GM12872 (cell line): ENCODE data around the gene COX8A.

Experiments used
- TF ChIP-seq, protein P1 (sequence below): IDR thresholded peaks from 3 replicates; pipeline ENCODE4 v1.5.1; 2011; ENCODE audit warnings: low read depth, mild to moderate bottlenecking, low read length, moderate library complexity; ENCODE audit not compliant: insufficient read depth

The COX8A gene

DNA sequence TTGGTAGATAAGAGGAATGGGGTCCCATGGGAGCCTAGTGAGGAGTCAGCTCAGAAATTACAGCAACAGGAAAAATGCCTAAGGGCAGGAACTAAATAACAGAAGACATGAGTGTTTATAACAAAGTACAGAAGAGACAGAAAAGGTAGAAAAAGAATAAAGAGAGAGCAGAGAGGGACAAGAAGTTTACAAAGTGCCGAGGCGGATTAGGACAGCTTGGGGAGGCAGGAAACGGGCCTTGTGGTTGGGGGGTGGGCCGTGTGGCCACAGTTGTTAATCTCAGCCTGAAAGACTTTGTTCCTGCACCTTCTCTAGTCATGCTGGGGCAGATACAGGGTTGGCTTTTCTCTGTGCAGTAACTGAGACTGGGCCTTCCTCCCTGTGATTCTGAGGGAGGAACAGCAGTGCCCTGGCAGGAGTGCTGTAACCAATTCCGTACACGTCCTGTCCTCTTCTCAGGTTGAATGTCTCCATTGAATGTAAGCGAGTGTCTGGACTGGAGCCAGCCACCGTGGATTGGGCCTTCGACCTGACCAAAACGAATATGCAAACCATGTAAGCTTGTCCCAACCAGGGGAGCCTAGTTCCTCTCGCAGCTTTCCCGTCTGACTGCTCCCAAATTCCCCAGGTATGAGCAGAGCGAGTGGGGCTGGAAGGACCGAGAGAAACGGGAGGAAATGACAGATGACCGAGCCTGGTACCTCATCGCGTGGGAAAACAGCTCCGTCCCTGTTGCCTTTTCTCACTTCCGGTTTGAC, 22.5 kb upstream of the COX8A start:
- TF ChIP-seq, protein P1, sequence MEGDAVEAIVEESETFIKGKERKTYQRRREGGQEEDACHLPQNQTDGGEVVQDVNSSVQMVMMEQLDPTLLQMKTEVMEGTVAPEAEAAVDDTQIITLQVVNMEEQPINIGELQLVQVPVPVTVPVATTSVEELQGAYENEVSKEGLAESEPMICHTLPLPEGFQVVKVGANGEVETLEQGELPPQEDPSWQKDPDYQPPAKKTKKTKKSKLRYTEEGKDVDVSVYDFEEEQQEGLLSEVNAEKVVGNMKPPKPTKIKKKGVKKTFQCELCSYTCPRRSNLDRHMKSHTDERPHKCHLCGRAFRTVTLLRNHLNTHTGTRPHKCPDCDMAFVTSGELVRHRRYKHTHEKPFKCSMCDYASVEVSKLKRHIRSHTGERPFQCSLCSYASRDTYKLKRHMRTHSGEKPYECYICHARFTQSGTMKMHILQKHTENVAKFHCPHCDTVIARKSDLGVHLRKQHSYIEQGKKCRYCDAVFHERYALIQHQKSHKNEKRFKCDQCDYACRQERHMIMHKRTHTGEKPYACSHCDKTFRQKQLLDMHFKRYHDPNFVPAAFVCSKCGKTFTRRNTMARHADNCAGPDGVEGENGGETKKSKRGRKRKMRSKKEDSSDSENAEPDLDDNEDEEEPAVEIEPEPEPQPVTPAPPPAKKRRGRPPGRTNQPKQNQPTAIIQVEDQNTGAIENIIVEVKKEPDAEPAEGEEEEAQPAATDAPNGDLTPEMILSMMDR = no peak

DNA sequence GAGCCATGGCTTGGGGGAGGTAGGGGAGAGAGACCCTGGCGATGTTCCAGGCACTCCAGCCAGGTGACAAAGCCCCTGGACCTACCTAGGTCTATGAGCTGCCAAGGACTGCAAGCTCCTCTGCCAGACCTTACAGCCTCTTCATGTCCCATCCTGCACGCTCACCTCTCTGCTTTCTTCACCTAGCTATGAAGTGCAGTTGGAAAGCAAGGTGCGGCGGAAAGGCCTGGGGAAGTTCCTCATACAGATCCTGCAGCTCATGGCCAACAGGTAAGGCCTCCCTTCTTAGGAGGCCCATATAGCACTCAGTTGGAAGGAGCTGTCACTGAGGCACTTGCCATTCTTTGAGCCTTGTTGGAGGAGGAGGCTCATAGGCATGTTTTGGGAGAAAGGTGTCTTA, 21.9 kb upstream of the COX8A start:
- TF ChIP-seq, protein P1 = no peak

DNA sequence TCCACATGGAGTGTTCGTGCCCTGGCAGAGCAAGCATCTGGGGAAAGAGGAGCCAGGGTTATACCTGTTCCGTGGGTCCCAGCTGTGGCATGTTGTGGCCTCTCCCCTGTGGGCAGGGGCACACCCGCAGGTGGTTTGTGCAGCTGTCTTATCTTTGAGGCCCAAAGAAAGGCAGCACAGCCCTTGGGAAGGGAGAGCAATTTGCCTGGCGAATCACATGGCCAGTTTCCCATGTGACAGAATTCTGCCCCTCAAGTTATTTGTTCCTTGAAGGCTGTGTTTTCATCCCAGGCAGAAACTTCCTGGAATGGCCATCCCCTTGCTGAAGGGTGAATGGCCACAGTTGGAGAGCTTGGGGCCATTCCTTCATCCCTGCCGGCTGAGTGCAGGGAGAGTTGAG, 16.4 kb upstream of the COX8A start:
- TF ChIP-seq, protein P1 = no peak

DNA sequence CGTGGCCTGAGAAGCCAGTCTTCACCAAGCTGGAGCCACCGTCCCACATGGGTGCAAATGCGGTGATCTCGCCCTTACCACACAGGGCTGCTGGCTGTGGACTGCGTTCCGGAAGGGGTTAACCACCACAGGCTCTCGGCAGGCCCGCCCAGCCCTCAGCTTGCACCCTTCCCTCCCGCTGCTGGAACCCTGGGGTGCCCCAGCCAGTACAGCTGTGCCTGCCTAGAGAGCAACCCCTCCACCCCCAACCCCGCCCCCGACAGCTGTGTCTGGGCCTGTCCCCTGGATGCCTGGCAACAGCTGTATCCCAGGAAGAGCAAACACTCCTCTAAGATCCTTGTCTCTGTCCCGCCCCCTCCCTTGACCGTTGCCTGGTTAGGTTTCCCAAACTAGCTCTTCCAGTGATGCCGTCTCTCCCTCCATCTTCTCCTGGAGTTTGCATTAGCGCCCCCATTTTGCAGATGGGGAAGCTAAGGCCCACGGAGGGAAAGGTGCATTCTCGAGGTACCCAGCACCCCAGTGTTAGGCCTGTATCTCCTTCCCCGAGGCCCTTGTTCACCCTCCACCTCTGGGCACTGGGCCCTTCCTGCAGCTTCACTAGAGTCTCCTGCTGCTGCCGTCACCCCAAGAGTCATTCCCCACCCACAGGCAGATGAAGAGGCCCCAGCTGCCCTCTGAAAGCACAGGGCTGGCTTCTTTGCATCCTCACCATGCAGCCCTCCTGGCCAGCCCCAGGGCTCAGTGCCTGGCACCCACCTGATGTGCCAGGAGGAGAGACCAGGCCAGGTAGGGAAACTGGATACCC, 12.6 kb upstream of the COX8A start:
- TF ChIP-seq, protein P1 = no peak

DNA sequence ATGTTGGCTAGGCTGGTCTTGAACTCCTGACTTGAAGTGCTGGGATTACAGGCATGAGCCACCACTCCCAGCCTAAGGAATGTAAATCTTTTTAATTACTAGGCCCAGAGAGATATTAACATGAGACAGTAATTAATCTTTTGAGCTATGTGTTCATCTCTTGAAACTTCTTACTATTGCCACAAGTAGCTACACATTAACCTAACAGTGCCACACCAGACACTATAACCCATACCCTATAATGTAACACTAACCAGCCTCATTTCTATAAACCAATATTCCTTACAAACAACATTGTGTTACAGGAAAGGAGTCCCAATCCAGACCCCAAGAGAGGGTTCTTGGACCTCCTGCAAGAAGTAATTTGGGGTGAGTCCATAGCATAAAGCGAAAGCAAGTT, 8.0 kb upstream of the COX8A start:
- TF ChIP-seq, protein P1 = no peak

DNA sequence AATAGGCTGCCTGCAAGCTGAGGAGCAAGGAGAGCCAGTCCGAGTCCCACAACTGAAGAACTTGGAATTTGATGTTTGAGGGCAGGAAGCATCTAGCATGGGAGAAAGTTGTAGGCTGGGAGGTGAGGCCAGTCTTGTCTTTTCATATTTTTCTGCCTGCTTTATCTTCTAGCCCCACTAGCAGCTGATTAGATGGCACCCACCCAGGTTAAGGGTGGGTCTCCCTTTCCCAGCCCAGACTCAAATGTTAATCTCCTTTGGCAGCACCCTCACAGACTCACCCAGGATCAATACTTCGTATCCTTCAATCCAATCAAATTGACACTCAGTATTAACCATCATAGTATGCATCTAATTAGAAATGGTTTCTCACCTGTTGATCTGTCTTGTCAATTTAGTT, 5.0 kb upstream of the COX8A start:
- TF ChIP-seq, protein P1 = no peak

DNA sequence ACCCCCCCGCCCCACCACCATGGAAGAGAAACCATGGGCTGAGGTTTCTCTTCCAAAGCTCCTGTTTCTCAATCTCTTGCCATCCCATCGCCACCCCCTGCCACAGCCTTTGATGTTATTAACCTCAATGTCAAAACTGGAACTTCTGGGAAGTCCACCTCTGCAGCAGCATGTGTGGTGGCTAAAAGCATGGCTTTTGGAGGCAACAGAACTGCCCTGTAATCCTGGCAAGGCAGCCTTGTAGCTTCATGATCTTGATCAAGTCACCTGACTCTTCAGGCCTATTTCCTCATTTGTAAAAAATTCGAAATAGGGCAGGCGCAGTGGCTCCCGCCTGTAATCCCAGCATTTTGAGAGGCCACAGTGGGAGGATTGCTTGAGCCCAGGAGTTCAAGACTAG, 3.5 kb upstream of the COX8A start:
- TF ChIP-seq, protein P1 = no peak
